Measurements from ENCODE around the gene SORCS1. TPM values are rescaled to one million over a fixed set of nuclear protein-coding genes. Genes with fewer than 3 reads are reported as not detected.

Gene SORCS1
- total and polyA plus RNA-seq, 2 of the 8 experiments (the other 6 are each of a cell fraction or from before 2014, with no cell fraction given): 4.1 to 4.6 TPM

DNA sequence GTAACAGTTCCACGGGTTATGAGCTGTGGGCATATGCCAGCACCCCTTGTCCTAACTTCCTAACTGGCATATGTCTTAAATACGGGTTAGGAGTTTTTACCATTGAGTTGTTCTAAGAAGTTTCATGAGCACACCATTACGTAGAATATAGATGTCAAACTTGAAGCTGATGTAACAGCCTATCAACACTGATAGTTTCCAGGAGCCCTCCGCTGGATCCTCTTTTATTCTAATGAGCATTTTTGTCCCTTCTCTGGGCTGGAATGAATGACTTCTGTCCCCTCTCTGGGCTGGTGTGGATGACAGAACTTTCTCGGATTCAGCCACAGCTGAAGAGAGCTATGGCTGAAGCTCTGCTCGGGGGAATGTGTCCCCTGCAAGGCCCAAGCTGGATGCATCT lies 256.3 kb downstream of the SORCS1 start:
- POLR2A ChIA-PET (ENCODE audit: partially characterized antibody): no interaction called here
- no peak overlapping the region for H2AFZ ChIP-seq (ENCODE audit: low read length)
- H3K4me3 ChIP-seq (ENCODE audit: extremely low read depth in 1 of 4, insufficient read depth in 2 of 4, low read depth in 3 of 4, low read length in 4 of 4): no peak overlapping the region
- H3K36me3 ChIP-seq (ENCODE audit: control insufficient read depth in 2 of 4, insufficient read depth in 4 of 4, low read length in 3 of 4): no peaks in the 10 kb centered on the region
- H3K27me3 ChIP-seq (replicated peaks in 1 of 4; ENCODE audit: control insufficient read depth in 3 of 4, extremely low read depth in 1 of 4, insufficient read depth in 3 of 4, low read length in 3 of 4): no peaks in the 10 kb centered on the region
- no peak overlapping the region for H3K56ac ChIP-seq (replicated peaks; ENCODE audit: insufficient read length, low read depth, low read length)
- H3K79me2 ChIP-seq (ENCODE audit: control insufficient read depth in 1 of 2, insufficient read depth in 2 of 2, low read length in 2 of 2): no peaks in the 10 kb centered on the region
- no peak overlapping the region for H2BK20ac ChIP-seq (ENCODE audit: low read length)
- no peaks in the 10 kb centered on the region; the same call in 1 of the 2 replicates for H3K23me2 ChIP-seq (ENCODE audit: low read depth, low read length)
- no peak overlapping the region for H2BK120ac ChIP-seq (replicated peaks; ENCODE audit: low read depth, low read length)
- no peak overlapping the region for H3K14ac ChIP-seq (ENCODE audit: insufficient read length)
- WGBS, 2 experiments (ENCODE audit: extremely low coverage in 1 of 2, insufficient coverage in 1 of 2, insufficient read length in 1 of 2, insufficient replicate concordance in 2 of 2, low coverage in 1 of 2, low lambda C conversion rate in 2 of 2, missing lambda C conversion rate in 1 of 2): 93% methylated on average over 6 of the region's 6 CpGs; no CpG with 5 or more reads in 1 of the 2 experiments
- peaks cover 0 to 16% (median 15%) of the 10 kb centered on the region in 4 experiments; a peak in 4 of 7 replicates for H3K4me1 ChIP-seq (replicated peaks in 1 of 4; ENCODE audit: control insufficient read depth in 3 of 4, insufficient read depth in 4 of 4, low read length in 3 of 4)
- CTCF ChIA-PET (ENCODE audit: partially characterized antibody): interaction anchor here (1.5 kb wide), 1 partner anchor 79 kb away, joined by 4 read pairs; no protein-coding TSS in a partner anchor
- H4K20me1 ChIP-seq (replicated peaks in 1 of 2; ENCODE audit: control insufficient read depth in 1 of 2, insufficient read depth in 2 of 2, low read length in 2 of 2): no peaks in the 10 kb centered on the region
- no peaks in the 10 kb centered on the region; a peak in 1 of 4 replicates for H3K9me3 ChIP-seq (ENCODE audit: insufficient read depth in 2 of 2, low read depth in 1 of 2, low read length in 1 of 2)
- FAIRE-seq (no peak), DNase-seq (ENCODE audit: low read depth in 1 of 2, low spot score in 2 of 2) (no peak)
- no peak overlapping the region for H3K9ac ChIP-seq (replicated peaks in 1 of 4; ENCODE audit: extremely low read depth in 1 of 4, low read depth in 3 of 4, low read length in 3 of 4)
- H4K5ac ChIP-seq (ENCODE audit: insufficient read length, low read depth, low read length): no peak overlapping the region
- no peaks in the 10 kb centered on the region for H3K79me1 ChIP-seq (ENCODE audit: low read depth, low read length)
- no peak overlapping the region for H3K23ac ChIP-seq (ENCODE audit: insufficient read length)
- H3K27ac ChIP-seq (ENCODE audit: low read depth, low read length): no peak overlapping the region
- no peak overlapping the region for H4K8ac ChIP-seq (ENCODE audit: extremely low read depth, insufficient read depth, low read length)
- H3K18ac ChIP-seq (ENCODE audit: extremely low read depth, low read length): no peak overlapping the region
- no peak overlapping the region for H3K4ac ChIP-seq (replicated peaks; ENCODE audit: insufficient read length, low read depth, low read length)
- H2BK12ac ChIP-seq (ENCODE audit: low read depth, low read length): no peak overlapping the region
- H3K4me2 ChIP-seq (ENCODE audit: insufficient read depth in 1 of 2, low read depth in 2 of 2, low read length in 2 of 2): no peak overlapping the region
- H2AK5ac ChIP-seq (ENCODE audit: low read depth, low read length): no peak overlapping the region
- no peak overlapping the region for H2BK15ac ChIP-seq (ENCODE audit: low read length)
- peak overlapping the region; percentile 36 for H4K91ac ChIP-seq (replicated peaks; ENCODE audit: insufficient read length, low read length)
- no peak overlapping the region for H2BK5ac ChIP-seq (ENCODE audit: low read depth, low read length)
- TF ChIP-seq HDAC2 (IDR thresholded peaks at IDR 0.05; ENCODE audit: borderline replicate concordance in 1 of 2, low read depth in 2 of 2, low read length in 2 of 2) (no peak), SAP30 (IDR thresholded peaks at IDR 0.05; ENCODE audit: insufficient read depth, insufficient replicate concordance, low read length) (no peak), TAF7 (optimal IDR thresholded peaks at IDR 0.05; ENCODE audit: borderline replicate concordance, low read depth, low read length) (no peak), EZH2 (IDR thresholded peaks at IDR 0.05; ENCODE audit: low read depth, low read length, severe bottlenecking) (no peak), CTCF (IDR thresholded peaks at IDR 0.05; ENCODE audit: control extremely low read depth in 1 of 3, insufficient read depth in 1 of 3, low read depth in 1 of 3, low read length in 3 of 3) (no peak), SRF (IDR thresholded peaks at IDR 0.05; ENCODE audit: low read depth, low read length) (no peak), TCF12 (IDR thresholded peaks at IDR 0.05; ENCODE audit: low read depth, low read length) (no peak), KDM5A (IDR thresholded peaks at IDR 0.05; ENCODE audit: low read length) (no peak), BCL11A (IDR thresholded peaks at IDR 0.05; ENCODE audit: low read depth in 2 of 2, low read length in 2 of 2) (no peak), YY1 (IDR thresholded peaks at IDR 0.05; ENCODE audit: low read depth, low read length) (no peak)
